Tibial artery (tissue), 4 donors: Measurements from ENCODE around the gene PLD5.

Source experiments
- DNase-seq, 2 donors: peaks; one replicate each; pipeline ENCODE4 v3.0.0-alpha.2; 2019
- H3K27ac ChIP-seq, 2 donors: fragments of 200-600 bp; sonication (generic) in 1 of 2; 1 replicate in 1 of 2; 2 replicates in 1 of 2; pipeline ENCODE4 v1.5.1; 2018 to 2019; ENCODE audit warnings: mild to moderate bottlenecking in 1 of 2
- H3K27me3 ChIP-seq, 2 donors: fragments of 200-600 bp; sonication (generic) in 1 of 2; one replicate each; pipeline versions ENCODE4 v1.5.1 to v1.6.0; 2016 to 2019
- H3K36me3 ChIP-seq, 3 donors: fragments of 200-600 bp; sonication (generic) in 2 of 3; one replicate each; pipeline ENCODE4 v1.5.1; 2016 to 2019; ENCODE audit warnings: mild to moderate bottlenecking in 2 of 3
- H3K4me1 ChIP-seq, 4 donors: fragments of 200-600 bp; sonication (generic) in 2 of 4; 1 replicate in 3 of 4; 2 replicates in 1 of 4; pipeline ENCODE4 v1.5.1; 2016 to 2019
- H3K4me3 ChIP-seq, 2 donors: fragments of 200-600 bp; sonication (generic) in 1 of 2; 1 replicate in 1 of 2; 2 replicates in 1 of 2; pipeline ENCODE4 v1.5.1; 2018 to 2019; ENCODE audit warnings: mild to moderate bottlenecking in 2 of 2
- H3K9me3 ChIP-seq, 3 donors: fragments of 200-600 bp; sonication (generic) in 1 of 3; one replicate each; pipeline ENCODE4 v1.5.1; 2016 to 2019
- intact Hi-C: fragments of 100-400 bp; cut with DNase I; formaldehyde crosslinking; loops from one replicate; pipeline ENCODE4 v1.15.0; 2023; ENCODE audit warnings: low total_unique reads
- TF ChIP-seq, protein P1 (sequence below), 2 experiments: fragments of 200-600 bp in 1 of 2; fragments of 450-650 bp in 1 of 2; IDR thresholded peaks; one replicate each; pipeline ENCODE4 v1.5.1; 2017 to 2019; ENCODE audit warnings: antibody characterized with exemption in 2 of 2, mild to moderate bottlenecking in 1 of 2, moderate library complexity in 1 of 2

PLD5 gene

DNA sequence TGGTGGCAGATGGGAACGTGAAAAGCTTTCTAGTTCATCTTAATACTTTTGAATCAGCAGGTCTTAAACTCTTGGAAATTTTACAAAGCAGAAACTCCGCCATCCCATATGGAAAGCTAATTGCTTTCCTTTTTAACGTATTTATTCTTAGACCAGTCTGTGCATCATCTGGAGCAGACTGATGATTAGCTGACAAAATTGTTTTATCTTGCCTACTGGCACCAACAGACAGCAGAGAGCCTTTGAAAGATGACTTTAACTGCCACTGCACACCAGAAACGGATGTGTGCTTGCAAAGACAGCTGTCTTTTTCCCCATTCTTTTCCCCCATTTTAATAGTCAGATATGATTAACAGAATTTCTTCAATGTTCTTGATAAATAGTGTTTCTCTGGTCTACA lies 97.0 kb downstream of the PLD5 start:
- Histone ChIP-seq H3K4me1 (peaks cover 0 to 9% (median 0%) of the 10 kb centered on the region in 4 donors), H3K27ac (no peak overlapping the region), H3K36me3 (no peaks in the 10 kb centered on the region), H3K9me3 (peaks cover 0 to 3% (median 0%) of the 10 kb centered on the region in 3 donors), H3K27me3 (no peaks in the 10 kb centered on the region), H3K4me3 (no peak overlapping the region)
- intact Hi-C loops: no loop called here
- TF ChIP-seq, protein P1, sequence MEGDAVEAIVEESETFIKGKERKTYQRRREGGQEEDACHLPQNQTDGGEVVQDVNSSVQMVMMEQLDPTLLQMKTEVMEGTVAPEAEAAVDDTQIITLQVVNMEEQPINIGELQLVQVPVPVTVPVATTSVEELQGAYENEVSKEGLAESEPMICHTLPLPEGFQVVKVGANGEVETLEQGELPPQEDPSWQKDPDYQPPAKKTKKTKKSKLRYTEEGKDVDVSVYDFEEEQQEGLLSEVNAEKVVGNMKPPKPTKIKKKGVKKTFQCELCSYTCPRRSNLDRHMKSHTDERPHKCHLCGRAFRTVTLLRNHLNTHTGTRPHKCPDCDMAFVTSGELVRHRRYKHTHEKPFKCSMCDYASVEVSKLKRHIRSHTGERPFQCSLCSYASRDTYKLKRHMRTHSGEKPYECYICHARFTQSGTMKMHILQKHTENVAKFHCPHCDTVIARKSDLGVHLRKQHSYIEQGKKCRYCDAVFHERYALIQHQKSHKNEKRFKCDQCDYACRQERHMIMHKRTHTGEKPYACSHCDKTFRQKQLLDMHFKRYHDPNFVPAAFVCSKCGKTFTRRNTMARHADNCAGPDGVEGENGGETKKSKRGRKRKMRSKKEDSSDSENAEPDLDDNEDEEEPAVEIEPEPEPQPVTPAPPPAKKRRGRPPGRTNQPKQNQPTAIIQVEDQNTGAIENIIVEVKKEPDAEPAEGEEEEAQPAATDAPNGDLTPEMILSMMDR (IDR thresholded peaks at IDR 0.05): no peak
- DNase-seq: no peak

DNA sequence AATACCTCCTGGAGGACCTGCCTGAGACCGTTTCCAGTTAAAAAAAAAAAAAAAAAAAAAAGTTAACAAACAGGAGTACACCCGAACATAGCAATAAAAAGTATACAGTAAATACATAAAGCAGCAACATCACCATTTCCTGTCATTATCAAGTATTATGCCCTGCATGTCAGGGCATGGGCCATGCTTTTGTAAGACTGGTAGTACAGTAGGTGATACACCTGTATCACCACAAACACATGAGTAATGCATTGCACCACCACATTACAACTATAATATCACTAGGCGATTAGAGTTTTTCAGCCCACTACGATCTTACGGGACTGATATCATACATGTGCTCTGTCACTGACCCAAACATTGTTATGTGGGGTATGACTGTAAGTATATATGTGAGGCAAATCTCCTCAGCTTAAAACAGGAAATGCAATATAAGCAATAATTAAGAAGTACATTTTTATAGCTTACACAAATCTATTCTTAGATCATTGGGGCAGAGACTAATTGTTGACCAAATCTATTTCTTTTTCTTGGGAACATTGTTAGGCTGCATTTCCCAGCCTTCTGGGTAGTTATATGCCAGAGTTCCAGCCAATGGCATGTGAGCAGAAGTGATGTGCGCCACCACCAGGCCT lies 98.1 kb downstream of the PLD5 start:
- H3K27me3 ChIP-seq: no peaks in the 10 kb centered on the region
- TF ChIP-seq, protein P1 (IDR thresholded peaks at IDR 0.05): no peak
- H3K4me1 ChIP-seq: peaks cover 0 to 9% (median 0%) of the 10 kb centered on the region in 4 donors
- H3K9me3 ChIP-seq: peaks cover 0 to 3% (median 0%) of the 10 kb centered on the region in 3 donors
- no peak overlapping the region for H3K4me3 ChIP-seq
- DNase-seq: no peak
- no peak overlapping the region for H3K27ac ChIP-seq
- H3K36me3 ChIP-seq: no peaks in the 10 kb centered on the region
- intact Hi-C loops: no loop called here

DNA sequence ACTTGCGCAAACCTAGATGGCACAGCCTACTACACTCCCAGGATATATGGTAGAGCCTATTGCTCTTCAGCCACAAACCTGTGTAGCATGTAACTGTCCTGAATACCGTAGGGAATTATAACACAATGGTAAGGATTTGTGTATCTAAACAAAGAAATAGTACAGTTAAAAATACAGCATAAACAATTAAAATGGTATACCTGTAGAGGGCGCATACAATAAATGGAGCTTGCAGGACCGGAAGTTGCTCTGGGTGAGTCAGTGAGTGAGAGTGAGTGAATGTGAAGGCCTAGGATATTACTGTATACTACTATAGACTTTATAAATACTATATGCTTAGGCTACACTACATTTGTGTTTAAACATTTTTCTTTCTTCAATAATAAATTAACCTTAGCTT lies 99.3 kb downstream of the PLD5 start:
- no peak for DNase-seq
- H3K4me1 ChIP-seq: peaks cover 0 to 9% (median 0%) of the 10 kb centered on the region in 4 donors
- no peak overlapping the region for H3K27ac ChIP-seq
- no peak overlapping the region for H3K4me3 ChIP-seq
- TF ChIP-seq, protein P1 (IDR thresholded peaks at IDR 0.05): no peak
- H3K27me3 ChIP-seq: no peaks in the 10 kb centered on the region
- intact Hi-C loops: no loop called here
- peaks cover 0 to 3% (median 0%) of the 10 kb centered on the region in 3 donors for H3K9me3 ChIP-seq
- no peaks in the 10 kb centered on the region for H3K36me3 ChIP-seq

DNA sequence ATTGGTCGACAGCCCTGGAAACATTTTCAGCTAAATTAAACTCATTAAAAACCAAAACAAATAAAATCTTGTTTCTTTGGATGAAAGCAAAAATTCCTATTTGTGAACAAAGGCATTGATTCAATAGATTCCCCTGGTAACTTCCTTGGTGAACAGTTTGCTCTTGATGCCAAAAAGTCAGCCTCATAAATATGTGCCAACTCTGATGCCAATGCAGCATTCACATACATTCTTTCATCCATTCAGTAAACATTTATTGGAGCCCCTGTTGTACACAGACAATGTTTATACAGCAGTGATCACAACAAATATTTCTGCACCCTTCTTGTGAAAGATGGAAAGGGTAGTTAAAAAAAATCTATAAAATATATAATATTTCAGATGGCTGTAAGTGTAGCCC lies 107.8 kb downstream of the PLD5 start:
- H3K27me3 ChIP-seq: no peaks in the 10 kb centered on the region
- DNase-seq: no peak
- H3K4me3 ChIP-seq: no peak overlapping the region
- H3K4me1 ChIP-seq: no peaks in the 10 kb centered on the region
- no peak overlapping the region for H3K27ac ChIP-seq
- intact Hi-C loops: no loop called here
- H3K36me3 ChIP-seq: no peaks in the 10 kb centered on the region
- TF ChIP-seq, protein P1 (IDR thresholded peaks at IDR 0.05): no peak
- no peaks in the 10 kb centered on the region for H3K9me3 ChIP-seq

DNA sequence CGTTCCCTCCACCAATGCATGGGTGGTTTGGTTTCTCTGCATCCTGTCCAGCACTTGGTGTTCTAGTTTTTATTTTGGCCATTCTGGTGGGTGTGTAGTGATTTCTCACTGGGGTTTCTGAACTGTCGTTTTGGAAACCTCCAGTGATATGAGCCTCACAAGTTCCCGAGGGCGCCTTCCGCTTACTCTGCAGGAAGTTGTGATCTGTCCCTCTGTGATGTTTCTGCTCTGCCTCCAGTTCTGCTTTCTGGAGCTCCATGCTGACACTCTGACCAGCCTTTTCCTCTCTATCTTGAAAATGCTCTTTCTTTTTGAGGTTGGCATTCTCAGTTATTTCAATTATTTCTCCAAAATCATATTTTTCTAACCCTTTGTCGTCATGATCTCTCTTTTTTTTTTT lies 111.6 kb downstream of the PLD5 start:
- DNase-seq: no peak
- Histone ChIP-seq H3K9me3 (no peaks in the 10 kb centered on the region), H3K36me3 (no peaks in the 10 kb centered on the region), H3K4me1 (no peaks in the 10 kb centered on the region), H3K27ac (no peak overlapping the region), H3K4me3 (no peak overlapping the region), H3K27me3 (no peaks in the 10 kb centered on the region)
- TF ChIP-seq, protein P1 (IDR thresholded peaks at IDR 0.05): no peak
- intact Hi-C loops: no loop called here

DNA sequence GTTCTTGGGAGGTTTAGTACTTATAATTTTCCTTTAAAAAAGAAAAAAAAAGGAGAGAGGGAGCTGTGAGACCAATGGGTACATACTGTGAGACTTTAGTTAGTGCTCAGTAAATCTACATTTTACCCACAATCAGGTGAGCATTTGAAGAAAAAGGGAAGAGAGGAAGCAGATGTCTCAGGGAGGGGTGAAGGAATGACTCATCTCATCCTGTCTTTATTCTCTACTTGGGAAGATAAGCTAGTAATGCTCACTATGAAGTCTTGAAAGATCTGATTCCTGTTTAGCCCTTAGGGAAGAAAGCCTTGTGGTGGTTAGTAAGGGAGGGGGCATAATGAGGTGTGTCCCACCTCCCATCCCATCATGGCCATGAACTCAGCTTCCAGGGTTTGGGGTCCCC lies 112.6 kb downstream of the PLD5 start:
- TF ChIP-seq, protein P1 (IDR thresholded peaks at IDR 0.05): no peak
- no peak for DNase-seq
- no peaks in the 10 kb centered on the region for H3K4me1 ChIP-seq
- no peak overlapping the region for H3K27ac ChIP-seq
- H3K27me3 ChIP-seq: no peaks in the 10 kb centered on the region
- H3K36me3 ChIP-seq: no peaks in the 10 kb centered on the region
- intact Hi-C loops: no loop called here
- H3K9me3 ChIP-seq: no peaks in the 10 kb centered on the region
- H3K4me3 ChIP-seq: no peak overlapping the region
